Transverse colon (tissue), 4 donors: Measurements from ENCODE around the gene PTPRB.

Experiments used
- POLR2A ChIP-seq: fragments of 450-650 bp; IDR thresholded peaks from one replicate; pipeline ENCODE4 v1.6.1; 2016; ENCODE audit warnings: antibody characterized with exemption, mild to moderate bottlenecking, moderate library complexity
- POLR2AphosphoS5 ChIP-seq, 3 donors: sonication (generic); formaldehyde crosslinking; IDR thresholded peaks; one replicate each; pipeline ENCODE4 v1.6.1; 2016; ENCODE audit warnings: antibody characterized with exemption in 3 of 3
- TF ChIP-seq, protein P1 (sequence below), 5 experiments: fragments of 200-600 bp in 3 of 5; fragments of 450-650 bp in 2 of 5; sonication (generic) in 3 of 5; IDR thresholded peaks; 1 replicate in 2 of 5; 2 replicates in 3 of 5; pipeline ENCODE4 v1.5.1; 2016 to 2017; ENCODE audit warnings: antibody characterized with exemption in 5 of 5, inconsistent platforms in 3 of 5, mild to moderate bottlenecking in 2 of 5, moderate library complexity in 1 of 5

GRCh38 chr12:70661466-70662161, 24.4 kb upstream of the PTPRB start:
- no peak for TF ChIP-seq POLR2AphosphoS5 (IDR thresholded peaks at IDR 0.05)
- TF ChIP-seq, protein P1, sequence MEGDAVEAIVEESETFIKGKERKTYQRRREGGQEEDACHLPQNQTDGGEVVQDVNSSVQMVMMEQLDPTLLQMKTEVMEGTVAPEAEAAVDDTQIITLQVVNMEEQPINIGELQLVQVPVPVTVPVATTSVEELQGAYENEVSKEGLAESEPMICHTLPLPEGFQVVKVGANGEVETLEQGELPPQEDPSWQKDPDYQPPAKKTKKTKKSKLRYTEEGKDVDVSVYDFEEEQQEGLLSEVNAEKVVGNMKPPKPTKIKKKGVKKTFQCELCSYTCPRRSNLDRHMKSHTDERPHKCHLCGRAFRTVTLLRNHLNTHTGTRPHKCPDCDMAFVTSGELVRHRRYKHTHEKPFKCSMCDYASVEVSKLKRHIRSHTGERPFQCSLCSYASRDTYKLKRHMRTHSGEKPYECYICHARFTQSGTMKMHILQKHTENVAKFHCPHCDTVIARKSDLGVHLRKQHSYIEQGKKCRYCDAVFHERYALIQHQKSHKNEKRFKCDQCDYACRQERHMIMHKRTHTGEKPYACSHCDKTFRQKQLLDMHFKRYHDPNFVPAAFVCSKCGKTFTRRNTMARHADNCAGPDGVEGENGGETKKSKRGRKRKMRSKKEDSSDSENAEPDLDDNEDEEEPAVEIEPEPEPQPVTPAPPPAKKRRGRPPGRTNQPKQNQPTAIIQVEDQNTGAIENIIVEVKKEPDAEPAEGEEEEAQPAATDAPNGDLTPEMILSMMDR (IDR thresholded peaks at IDR 0.05), result no peak
- TF ChIP-seq POLR2A, result no peak
